HCT116 (cell line): ENCODE measurements around the gene MLXIPL. TPM values are rescaled to one million over a fixed set of nuclear protein-coding genes. Genes with fewer than 3 reads are reported as not detected.

Experiments used
- ATAC-seq: fragments of 200-7000 bp; cut with Tn5 transposase; 2 replicates; pipeline ENCODE4 v1.9.1; 2020; ENCODE audit warnings: mild to moderate bottlenecking, moderate library complexity
- BruUV-seq: library from RNA; stranded (reverse); fragments of 400-500 nt; replicated peaks from 2 replicates; lab custom pipeline; 2021; lab: Mats Ljungman, UMichigan
- CTCF ChIA-PET: fragments of 300-600 bp; sonication (Branson Sonifier 250); formaldehyde crosslinking; loops from one replicate; lab custom pipeline; 2021; ENCODE audit warnings: antibody characterized with exemption; lab: Charles Lee
- POLR2A ChIA-PET: fragments of 300-600, 350-600 bp; sonication (Branson Sonifier 250); formaldehyde crosslinking; loops from one replicate; lab custom pipeline; 2021; ENCODE audit warnings: antibody characterized with exemption; lab: Charles Lee
- RAD21 ChIA-PET, 2 experiments: fragments of 300-600 bp; sonication (Branson Sonifier 250); formaldehyde crosslinking; loops; one replicate each; lab custom pipeline; 2023; ENCODE audit warnings: low total read pairs in 2 of 2; ENCODE audit not compliant: uncharacterized antibody in 2 of 2, unreplicated experiment in 2 of 2, low non-redundant PET in 1 of 2; lab: Charles Lee
- DNase-seq: peaks from one replicate; pipeline ENCODE4 v3.0.0-alpha.2; 2010; ENCODE audit warnings: low read depth, low spot score
- H2AFZ ChIP-seq: fragments of 200-600 bp; shearing (Covaris generic), sonication (generic); 2 replicates; pipeline ENCODE4 v1.6.1; 2017; ENCODE audit warnings: low read depth, mixed run types, mixed read lengths, antibody characterized with exemption, low read length; ENCODE audit not compliant: poor library complexity, severe bottlenecking
- H3K27ac ChIP-seq: 2 replicates; pipeline ENCODE4 v1.5.1; 2012; ENCODE audit warnings: low read depth, low read length
- H3K27me3 ChIP-seq: fragments of 200-600 bp; sonication (generic); 2 replicates; pipeline ENCODE4 v1.6.1; 2016; ENCODE audit warnings: mixed run types, low read length, mixed read lengths; ENCODE audit not compliant: insufficient read depth
- H3K36me3 ChIP-seq, 2 experiments: fragments of 200-500 bp in 1 of 2; fragments of 200-600 bp in 1 of 2; sonication (Bioruptor generic) in 1 of 2; sonication (generic) in 1 of 2; 2 replicates each; pipeline versions ENCODE4 v1.5.1 to v1.6.1; 2014 to 2016; ENCODE audit warnings: low read length in 2 of 2, inconsistent platforms in 1 of 2, mixed read lengths in 1 of 2, mixed run types in 1 of 2; ENCODE audit not compliant: insufficient read depth in 2 of 2, control insufficient read depth in 1 of 2
- H3K4me1 ChIP-seq, 2 experiments: fragments of 200-600 bp in 1 of 2; sonication (generic) in 1 of 2; 2 replicates each; pipeline versions ENCODE4 v1.5.1 to v1.6.1; 2012 to 2017; ENCODE audit warnings: low read length in 2 of 2, inconsistent platforms in 1 of 2, mild to moderate bottlenecking in 1 of 2, mixed read lengths in 1 of 2, mixed run types in 1 of 2, moderate library complexity in 1 of 2; ENCODE audit not compliant: insufficient read depth in 2 of 2, control insufficient read depth in 1 of 2
- H3K4me2 ChIP-seq: fragments of 200-600 bp; sonication (generic); 2 replicates; pipeline ENCODE4 v1.6.1; 2017; ENCODE audit warnings: mixed run types, low read length, mixed read lengths
- H3K4me3 ChIP-seq, 2 experiments: fragments of 200-600 bp in 1 of 2; sonication (generic) in 1 of 2; replicated peaks in 1 of 2; 2 replicates each; pipeline ENCODE4 v1.5.1; 2011 to 2016; ENCODE audit warnings: low read length in 2 of 2, control low read depth in 1 of 2, low read depth in 1 of 2, mild to moderate bottlenecking in 1 of 2, mixed read lengths in 1 of 2, mixed run types in 1 of 2
- H3K79me2 ChIP-seq: fragments of 200-600 bp; sonication (generic); 2 replicates; pipeline ENCODE4 v1.6.1; 2017; ENCODE audit warnings: mild to moderate bottlenecking, mixed run types, low read length, moderate library complexity, mixed read lengths; ENCODE audit not compliant: insufficient read depth
- H3K9ac ChIP-seq: fragments of 200-600 bp; sonication (generic); 2 replicates; pipeline ENCODE4 v1.6.1; 2016; ENCODE audit warnings: low read length, mixed read lengths
- H3K9me2 ChIP-seq: fragments of 200-600 bp; sonication (generic), shearing (Covaris generic); 2 replicates; pipeline ENCODE4 v1.6.1; 2017; ENCODE audit warnings: mixed run types, mild to moderate bottlenecking, moderate library complexity; ENCODE audit not compliant: insufficient read depth
- H3K9me3 ChIP-seq, 2 experiments: fragments of 200-500 bp in 1 of 2; fragments of 200-600 bp in 1 of 2; sonication (Bioruptor generic) in 1 of 2; sonication (generic) in 1 of 2; 2 replicates each; pipeline ENCODE4 v1.6.1; 2014 to 2017; ENCODE audit warnings: low read length in 2 of 2, mixed read lengths in 2 of 2, inconsistent platforms in 1 of 2, low read depth in 1 of 2, mild to moderate bottlenecking in 1 of 2, mixed run types in 1 of 2, moderate library complexity in 1 of 2; ENCODE audit not compliant: control insufficient read depth in 1 of 2, insufficient read depth in 1 of 2
- H4K20me1 ChIP-seq: fragments of 200-600 bp; sonication (generic), shearing (Covaris generic); 2 replicates; pipeline ENCODE4 v1.6.1; 2017; ENCODE audit warnings: mixed run types, mild to moderate bottlenecking, moderate library complexity; ENCODE audit not compliant: insufficient read depth
- CBX3 ChIP-seq: IDR thresholded peaks from 2 replicates; pipeline ENCODE4 v1.6.1; 2012; ENCODE audit warnings: low read depth
- CEBPB ChIP-seq: IDR thresholded peaks from 2 replicates; pipeline ENCODE4 v1.6.1; 2012; ENCODE audit warnings: low read depth
- EGR1 ChIP-seq: IDR thresholded peaks from 2 replicates; pipeline ENCODE4 v1.6.1; 2012; ENCODE audit warnings: low read depth
- ELF1 ChIP-seq: IDR thresholded peaks from 2 replicates; pipeline ENCODE4 v1.6.1; 2012; ENCODE audit warnings: low read depth, borderline replicate concordance
- EZH2phosphoT487 ChIP-seq: fragments of 200-600 bp; IDR thresholded peaks from 2 replicates; pipeline ENCODE4 v1.6.1; 2018; ENCODE audit warnings: antibody characterized with exemption, borderline replicate concordance
- POLR2A ChIP-seq: IDR thresholded peaks from 2 replicates; pipeline ENCODE4 v1.7.0; 2011; ENCODE audit warnings: borderline replicate concordance; ENCODE audit not compliant: insufficient read depth, insufficient read length; ENCODE audit errors: extremely low read depth
- POLR2AphosphoS5 ChIP-seq: IDR thresholded peaks from 2 replicates; pipeline ENCODE4 v1.6.1; 2011; ENCODE audit warnings: mild to moderate bottlenecking, low read depth, low read length, moderate library complexity
- RAD21 ChIP-seq: IDR thresholded peaks from 2 replicates; pipeline ENCODE4 v1.6.1; 2012; ENCODE audit warnings: low read depth, mild to moderate bottlenecking
- SIN3A ChIP-seq: IDR thresholded peaks from 2 replicates; pipeline ENCODE4 v1.6.1; 2012; ENCODE audit warnings: low read depth
- SP1 ChIP-seq: IDR thresholded peaks from 2 replicates; pipeline ENCODE4 v1.6.1; 2012; ENCODE audit warnings: low read depth
- SRF ChIP-seq: IDR thresholded peaks from 2 replicates; pipeline ENCODE4 v1.6.1; 2012; ENCODE audit warnings: low read depth
- TCF7L2 ChIP-seq: IDR thresholded peaks from 2 replicates; pipeline ENCODE4 v1.7.0; 2011; ENCODE audit warnings: borderline replicate concordance, inconsistent platforms; ENCODE audit not compliant: insufficient read depth, insufficient read length; ENCODE audit errors: extremely low read depth
- YY1 ChIP-seq: IDR thresholded peaks from 2 replicates; pipeline ENCODE4 v1.6.1; 2011; ENCODE audit warnings: low read length, low read depth, moderate library complexity, mild to moderate bottlenecking; ENCODE audit not compliant: insufficient replicate concordance; ENCODE audit errors: extremely low read depth
- ZFX ChIP-seq: fragments of 450-650 bp; IDR thresholded peaks from 2 replicates; pipeline ENCODE4 v1.6.1; 2017
- ZNF274 ChIP-seq: fragments of 200-500 bp; sonication (Bioruptor generic); IDR thresholded peaks from 2 replicates; pipeline ENCODE4 v1.6.1; 2014; ENCODE audit warnings: mild to moderate bottlenecking, low read depth, low read length, inconsistent platforms
- intact Hi-C: fragments of 100-400 bp; cut with micrococcal nuclease; formaldehyde crosslinking; loops from 2 replicates; pipeline ENCODE4 v1.10.0; 2022
- total RNA-seq: library from RNA; stranded (reverse); gene quantifications from one replicate; pipeline ENCODE4 v1.2.1, GENCODE V29; 2021; ENCODE audit not compliant: unreplicated experiment
- TF ChIP-seq, protein P1 (sequence below), 3 experiments: fragments of 200-600 bp in 1 of 3; sonication (generic) in 1 of 3; IDR thresholded peaks in 2 of 3; conservative IDR thresholded peaks in 1 of 3; 2 replicates each; pipeline ENCODE4 v1.5.1; 2012 to 2017; ENCODE audit warnings: low read depth in 2 of 3, low read length in 2 of 3, antibody characterized with exemption in 1 of 3, borderline replicate concordance in 1 of 3, control low read depth in 1 of 3, mild to moderate bottlenecking in 1 of 3, mixed read lengths in 1 of 3, mixed run types in 1 of 3, moderate library complexity in 1 of 3; ENCODE audit not compliant: insufficient read depth in 1 of 3
- TF ChIP-seq, protein P2 (sequence below): IDR thresholded peaks from 2 replicates; pipeline ENCODE4 v1.6.1; 2012
- TF ChIP-seq, protein P3 (sequence below): IDR thresholded peaks from 2 replicates; pipeline ENCODE4 v1.6.1; 2012

The MLXIPL gene
- total RNA-seq, 1 experiment from 2014 or later = 79.4 TPM

DNA sequence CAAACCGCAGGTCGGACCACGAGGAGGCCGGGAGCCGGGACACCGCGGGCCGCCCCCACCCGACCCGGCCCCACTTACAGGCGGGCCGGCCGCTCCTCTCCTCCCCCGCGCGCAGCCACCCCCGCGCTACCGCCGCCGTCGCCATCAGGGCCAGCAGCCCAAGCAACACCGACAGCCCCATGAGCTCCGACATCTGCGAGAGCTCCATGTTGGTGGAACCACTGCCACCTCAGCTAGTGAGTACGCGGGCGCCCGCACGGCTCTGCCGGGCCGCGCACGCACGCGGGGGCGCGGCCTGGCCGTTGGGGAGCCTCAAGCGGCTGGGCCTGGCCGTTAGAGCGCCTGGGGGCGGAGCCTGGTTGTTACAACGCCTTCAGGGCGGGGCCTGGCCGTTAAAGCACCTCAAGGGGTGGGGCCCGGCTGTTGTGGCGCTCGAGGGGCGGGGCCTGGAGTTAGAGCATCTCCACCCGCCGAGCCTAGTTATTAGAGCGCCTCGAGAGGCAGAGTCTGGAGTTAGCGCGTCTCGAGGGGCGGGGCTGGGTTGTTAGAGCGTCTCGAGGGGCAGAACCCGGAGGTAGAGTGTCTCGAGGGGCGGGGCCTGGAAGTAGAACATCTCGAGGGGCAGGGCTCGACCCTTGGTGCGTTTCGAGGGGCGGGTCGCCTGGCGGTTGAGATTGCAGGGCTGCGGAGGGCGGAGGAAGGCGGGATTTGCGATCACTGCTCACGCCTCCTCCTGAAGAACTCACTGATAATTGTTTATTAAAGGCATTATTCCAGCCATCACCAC lies 45.8 kb downstream of the MLXIPL start, which contains the start of gene TBL2:
TSS of gene TBL2 (minus strand) at position 238 of the 787 bp plus-strand sequence. CDS start at position 208, 30 bp downstream.
- TF ChIP-seq EGR1 = peak; percentile 70; the same call in 1 of the 2 replicates
- TF ChIP-seq, protein P1, sequence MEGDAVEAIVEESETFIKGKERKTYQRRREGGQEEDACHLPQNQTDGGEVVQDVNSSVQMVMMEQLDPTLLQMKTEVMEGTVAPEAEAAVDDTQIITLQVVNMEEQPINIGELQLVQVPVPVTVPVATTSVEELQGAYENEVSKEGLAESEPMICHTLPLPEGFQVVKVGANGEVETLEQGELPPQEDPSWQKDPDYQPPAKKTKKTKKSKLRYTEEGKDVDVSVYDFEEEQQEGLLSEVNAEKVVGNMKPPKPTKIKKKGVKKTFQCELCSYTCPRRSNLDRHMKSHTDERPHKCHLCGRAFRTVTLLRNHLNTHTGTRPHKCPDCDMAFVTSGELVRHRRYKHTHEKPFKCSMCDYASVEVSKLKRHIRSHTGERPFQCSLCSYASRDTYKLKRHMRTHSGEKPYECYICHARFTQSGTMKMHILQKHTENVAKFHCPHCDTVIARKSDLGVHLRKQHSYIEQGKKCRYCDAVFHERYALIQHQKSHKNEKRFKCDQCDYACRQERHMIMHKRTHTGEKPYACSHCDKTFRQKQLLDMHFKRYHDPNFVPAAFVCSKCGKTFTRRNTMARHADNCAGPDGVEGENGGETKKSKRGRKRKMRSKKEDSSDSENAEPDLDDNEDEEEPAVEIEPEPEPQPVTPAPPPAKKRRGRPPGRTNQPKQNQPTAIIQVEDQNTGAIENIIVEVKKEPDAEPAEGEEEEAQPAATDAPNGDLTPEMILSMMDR (IDR thresholded peaks at IDR 0.05 in 2 of 3, conservative IDR thresholded peaks at IDR 0.05 in 1 of 3; ENCODE audit: borderline replicate concordance in 1 of 3, insufficient read depth in 1 of 3, low read depth in 2 of 3, low read length in 2 of 3) = no peak
- TF ChIP-seq CEBPB = no peak
- peak; percentile 96 for TF ChIP-seq POLR2A
- TF ChIP-seq, protein P2, sequence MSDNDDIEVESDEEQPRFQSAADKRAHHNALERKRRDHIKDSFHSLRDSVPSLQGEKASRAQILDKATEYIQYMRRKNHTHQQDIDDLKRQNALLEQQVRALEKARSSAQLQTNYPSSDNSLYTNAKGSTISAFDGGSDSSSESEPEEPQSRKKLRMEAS = peak; percentile 84
- TF ChIP-seq TCF7L2 = no peak
- peak; percentile 99 for TF ChIP-seq POLR2AphosphoS5
- TF ChIP-seq ZNF274 = no peak
- peak; percentile 86 for TF ChIP-seq SIN3A
- no peak for TF ChIP-seq ELF1
- no peak for TF ChIP-seq CBX3
- no peak for TF ChIP-seq SRF
- no peak for TF ChIP-seq RAD21
- peak; percentile 95; the same call in 1 of the 2 replicates for TF ChIP-seq ZFX
- peak; percentile 78 for TF ChIP-seq YY1
- TF ChIP-seq EZH2phosphoT487 = no peak
- TF ChIP-seq, protein P3, sequence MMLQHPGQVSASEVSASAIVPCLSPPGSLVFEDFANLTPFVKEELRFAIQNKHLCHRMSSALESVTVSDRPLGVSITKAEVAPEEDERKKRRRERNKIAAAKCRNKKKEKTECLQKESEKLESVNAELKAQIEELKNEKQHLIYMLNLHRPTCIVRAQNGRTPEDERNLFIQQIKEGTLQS = no peak
- no peak; the same call in none of the 2 replicates for TF ChIP-seq SP1
- H3K4me2 ChIP-seq = peak within 1 kb of the TSS; percentile 94
- no peaks in the 10 kb centered on the region for H3K27me3 ChIP-seq
- peaks cover 11 to 13% of the 10 kb centered on the region in 2 experiments; a peak in 3 of 4 replicates for H3K36me3 ChIP-seq
- H2AFZ ChIP-seq = peak within 1 kb of the TSS; percentile 98
- H4K20me1 ChIP-seq = no peaks in the 10 kb centered on the region
- H3K27ac ChIP-seq = peak within 1 kb of the TSS; percentile 93
- ChIA-PET CTCF (interaction anchor here (1.0 kb wide), 1 partner anchor 147 kb away, joined by 3 read pairs; no protein-coding TSS in a partner anchor), POLR2A (interaction anchor here (0.6 to 2.9 kb wide), 5 partner anchors 11 to 128 kb away, joined by 3 to 18 read pairs (median 3); no protein-coding TSS in a partner anchor), RAD21 (interaction anchor here in 1 of 2 experiments (0.6 kb wide), 1 partner anchor 12 kb away, joined by 3 read pairs; no protein-coding TSS in a partner anchor)
- no peaks in the 10 kb centered on the region for H3K9me3 ChIP-seq
- H3K4me3 ChIP-seq = peak within 1 kb of the TSS; percentile 83 to 87
- H3K9ac ChIP-seq = peak within 1 kb of the TSS; percentile 98
- ATAC-seq (peak; percentile 88), DNase-seq (peak; percentile 96)
- no peaks in the 10 kb centered on the region for H3K9me2 ChIP-seq
- intact Hi-C loops = no loop called here
- H3K79me2 ChIP-seq = peaks cover 42% of the 10 kb centered on the region
- BruUV-seq = no TSS peak
- H3K4me1 ChIP-seq = peaks cover 25 to 28% of the 10 kb centered on the region in 2 experiments
